Adrenal gland (tissue), 5 donors: ENCODE measurements around the gene ARHGDIA.

Source experiments
- POLR2A ChIP-seq, 2 donors: fragments of 450-650 bp; IDR thresholded peaks; one replicate each; pipeline ENCODE4 v1.6.1; 2017; ENCODE audit warnings: antibody characterized with exemption in 2 of 2, mild to moderate bottlenecking in 2 of 2, moderate library complexity in 1 of 2
- TF ChIP-seq, protein P1 (sequence below), 6 experiments: fragments of 450-650 bp in 4 of 6; fragments of 200-600 bp in 2 of 6; sonication (generic) in 1 of 6; IDR thresholded peaks; 1 replicate in 5 of 6; 2 replicates in 1 of 6; pipeline versions ENCODE4 v1.5.1 to v1.8.0; 2016 to 2021; ENCODE audit warnings: antibody characterized with exemption in 6 of 6, mild to moderate bottlenecking in 2 of 6, moderate library complexity in 1 of 6
- donor health status: DM: no; HTN: no; CAD: no.

DNA sequence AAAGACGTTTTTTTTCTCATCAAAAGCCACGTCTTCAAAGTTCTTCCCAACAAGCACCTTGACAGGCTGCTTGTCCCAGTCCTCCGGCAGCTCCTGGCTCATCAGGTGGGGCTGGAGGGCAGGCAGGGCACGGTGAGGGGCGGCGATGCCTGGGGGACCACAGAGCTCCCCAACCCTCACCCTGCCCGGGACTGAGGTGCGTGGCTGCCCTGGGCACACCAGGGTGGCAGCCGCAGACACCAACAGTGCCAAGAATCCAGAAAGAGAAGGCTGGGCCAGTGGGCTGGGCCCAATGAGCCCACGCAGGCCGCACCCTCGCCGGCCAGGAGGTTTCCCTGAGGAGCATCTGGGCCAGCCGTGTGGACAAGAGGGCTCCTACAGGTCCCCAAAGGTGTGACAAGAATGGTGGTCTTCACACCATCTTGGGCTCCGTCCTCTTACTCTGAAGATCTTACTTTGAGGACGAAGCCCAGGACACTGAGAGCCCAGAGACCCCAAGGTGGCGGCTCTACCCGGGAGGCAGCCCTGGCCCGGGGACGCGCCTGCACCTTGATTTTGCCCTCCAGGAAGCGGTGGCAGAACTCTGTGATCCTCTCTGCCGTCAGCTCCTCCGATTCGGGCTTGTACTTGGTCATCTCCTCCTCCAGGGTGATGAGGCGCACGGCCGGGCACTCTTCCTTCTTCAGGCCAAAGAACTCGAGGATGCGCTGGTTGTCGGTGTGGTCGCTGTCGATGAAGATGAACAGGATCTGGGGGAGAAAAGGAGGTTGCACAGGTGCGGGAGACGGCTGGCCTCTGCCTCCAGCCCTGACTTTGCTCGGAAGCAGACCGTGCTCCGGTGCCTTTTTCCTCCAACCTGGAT is 25.0 kb downstream of the ARHGDIA start:
- TF ChIP-seq, protein P1, sequence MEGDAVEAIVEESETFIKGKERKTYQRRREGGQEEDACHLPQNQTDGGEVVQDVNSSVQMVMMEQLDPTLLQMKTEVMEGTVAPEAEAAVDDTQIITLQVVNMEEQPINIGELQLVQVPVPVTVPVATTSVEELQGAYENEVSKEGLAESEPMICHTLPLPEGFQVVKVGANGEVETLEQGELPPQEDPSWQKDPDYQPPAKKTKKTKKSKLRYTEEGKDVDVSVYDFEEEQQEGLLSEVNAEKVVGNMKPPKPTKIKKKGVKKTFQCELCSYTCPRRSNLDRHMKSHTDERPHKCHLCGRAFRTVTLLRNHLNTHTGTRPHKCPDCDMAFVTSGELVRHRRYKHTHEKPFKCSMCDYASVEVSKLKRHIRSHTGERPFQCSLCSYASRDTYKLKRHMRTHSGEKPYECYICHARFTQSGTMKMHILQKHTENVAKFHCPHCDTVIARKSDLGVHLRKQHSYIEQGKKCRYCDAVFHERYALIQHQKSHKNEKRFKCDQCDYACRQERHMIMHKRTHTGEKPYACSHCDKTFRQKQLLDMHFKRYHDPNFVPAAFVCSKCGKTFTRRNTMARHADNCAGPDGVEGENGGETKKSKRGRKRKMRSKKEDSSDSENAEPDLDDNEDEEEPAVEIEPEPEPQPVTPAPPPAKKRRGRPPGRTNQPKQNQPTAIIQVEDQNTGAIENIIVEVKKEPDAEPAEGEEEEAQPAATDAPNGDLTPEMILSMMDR (IDR thresholded peaks at IDR 0.05), result no peak
- no peak for TF ChIP-seq POLR2A (IDR thresholded peaks at IDR 0.05)
